HG02840 (cell line): ENCODE data around the gene FRAS1.

Experiments
- ATAC-seq: cut with Tn5 transposase; IDR thresholded peaks from one replicate; pipeline ENCODE4 v1.9.1; 2021; ENCODE audit warnings: mild to moderate bottlenecking, moderate library complexity, moderate number of reproducible peaks; ENCODE audit not compliant: unreplicated experiment, low FRiP score

Gene FRAS1

DNA sequence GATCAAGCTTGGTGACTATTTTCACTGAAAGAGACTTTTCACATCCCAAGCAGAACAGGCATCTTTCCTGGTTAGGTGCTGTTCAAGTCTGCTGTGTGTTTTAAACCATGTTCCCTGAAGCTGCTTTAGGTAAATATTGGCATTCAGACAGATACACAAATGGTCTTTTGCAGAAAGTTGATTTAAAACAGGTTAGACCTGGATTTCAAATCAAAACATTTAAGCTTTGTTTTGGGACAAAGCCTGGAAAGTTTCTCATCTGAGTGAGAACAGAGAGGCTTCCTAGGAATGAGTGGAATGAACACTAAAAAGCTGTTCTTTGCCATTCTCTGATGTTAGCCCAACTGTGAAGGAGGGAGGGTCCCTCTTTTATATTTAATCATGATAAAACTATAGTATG is 504.6 kb downstream of the FRAS1 start:
- no peak for ATAC-seq

DNA sequence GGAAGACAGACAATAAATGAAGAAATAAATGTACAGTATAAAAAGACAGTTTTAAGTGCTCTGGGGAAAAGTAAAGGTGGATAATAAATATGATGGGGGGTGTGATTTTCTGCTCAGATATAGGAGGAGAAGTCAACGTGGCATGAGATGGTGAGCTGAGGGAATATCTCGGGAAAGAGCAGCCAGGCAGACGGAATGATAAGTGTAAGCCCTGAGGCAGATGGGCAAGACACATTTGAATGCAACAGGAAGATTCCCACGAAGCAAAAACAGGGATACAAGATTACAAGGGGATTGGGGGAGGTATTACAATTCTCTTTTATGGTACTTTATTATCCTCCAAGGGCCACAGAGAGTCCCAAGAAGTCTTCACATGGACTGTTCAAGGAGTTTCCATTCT is 505.6 kb downstream of the FRAS1 start:
- ATAC-seq: no peak

DNA sequence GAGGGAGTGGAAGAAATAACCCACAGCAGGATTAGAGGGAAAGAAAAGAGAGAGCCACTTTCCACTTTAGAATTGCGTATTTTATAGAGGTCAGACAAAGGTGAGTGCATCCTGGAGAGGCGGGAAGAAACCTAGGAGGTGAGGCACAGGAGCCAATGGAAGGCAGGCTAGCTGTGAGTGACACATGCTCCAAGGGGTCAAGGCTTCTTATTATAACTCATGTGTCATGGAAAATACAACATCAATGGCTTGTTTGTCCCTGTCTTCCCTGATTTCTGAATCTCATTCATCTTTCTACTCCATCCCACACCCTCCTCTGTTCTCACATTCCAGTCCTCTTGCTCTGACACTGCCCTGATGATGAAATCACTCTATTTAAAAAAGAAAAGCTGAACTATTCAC is 508.8 kb downstream of the FRAS1 start:
- ATAC-seq: no peak

- ATAC-seq: peak; percentile 82
Measured at GRCh38 chr4:78566834-78567499, 509.8 kb downstream of the FRAS1 start.

GRCh38 chr4:78567500-78568060 is 510.5 kb downstream of the FRAS1 start:
- ATAC-seq: no peak

DNA sequence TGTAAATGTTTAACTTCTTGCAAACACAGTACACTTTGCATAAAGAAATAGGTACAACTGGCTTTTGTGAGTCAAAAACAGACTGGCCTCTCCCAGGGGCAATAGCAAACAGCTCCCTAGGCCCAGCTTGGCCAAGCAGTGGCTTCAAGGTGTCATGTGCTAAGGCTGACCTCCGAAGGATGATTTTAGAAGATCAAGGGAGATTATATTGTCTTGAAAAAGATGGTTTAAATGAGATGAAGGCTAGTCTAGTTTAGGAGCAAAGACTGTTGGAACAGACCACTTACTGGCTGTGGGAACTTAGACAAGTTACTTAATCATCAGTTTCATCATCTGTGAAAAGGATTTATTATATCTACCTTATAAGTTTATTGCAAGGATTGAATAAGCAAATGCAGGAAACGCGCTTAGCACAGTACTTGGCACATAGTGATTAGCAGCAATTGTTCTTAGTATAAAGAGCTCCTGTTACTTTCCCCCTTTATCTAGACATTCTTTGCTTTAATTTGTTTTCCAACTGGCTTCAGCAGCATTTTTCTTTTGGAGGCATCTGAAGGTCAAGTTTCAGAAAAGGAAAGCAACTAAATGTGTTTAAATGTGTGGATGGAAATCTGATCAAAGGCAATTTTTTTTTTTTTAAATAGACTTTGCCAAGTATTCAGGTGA is 511.6 kb downstream of the FRAS1 start:
- peak; percentile 60 for ATAC-seq

- ATAC-seq: no peak
Measured at GRCh38 chr4:78569306-78569821, 512.2 kb downstream of the FRAS1 start.

- no peak for ATAC-seq
Measured at GRCh38 chr4:78570117-78570516, 513.0 kb downstream of the FRAS1 start.

- ATAC-seq: no peak
Measured at GRCh38 chr4:78571804-78572203, 514.7 kb downstream of the FRAS1 start.

GRCh38 chr4:78578674-78579425 is 521.7 kb downstream of the FRAS1 start:
- ATAC-seq: no peak

GRCh38 chr4:78581618-78582017 is 524.5 kb downstream of the FRAS1 start:
- no peak for ATAC-seq

GRCh38 chr4:78584863-78585547 is 527.9 kb downstream of the FRAS1 start:
- ATAC-seq: no peak

GRCh38 chr4:78585633-78586032 is 528.5 kb downstream of the FRAS1 start:
- no peak for ATAC-seq

- no peak for ATAC-seq
Measured at GRCh38 chr4:78588894-78589545, 531.9 kb downstream of the FRAS1 start.

DNA sequence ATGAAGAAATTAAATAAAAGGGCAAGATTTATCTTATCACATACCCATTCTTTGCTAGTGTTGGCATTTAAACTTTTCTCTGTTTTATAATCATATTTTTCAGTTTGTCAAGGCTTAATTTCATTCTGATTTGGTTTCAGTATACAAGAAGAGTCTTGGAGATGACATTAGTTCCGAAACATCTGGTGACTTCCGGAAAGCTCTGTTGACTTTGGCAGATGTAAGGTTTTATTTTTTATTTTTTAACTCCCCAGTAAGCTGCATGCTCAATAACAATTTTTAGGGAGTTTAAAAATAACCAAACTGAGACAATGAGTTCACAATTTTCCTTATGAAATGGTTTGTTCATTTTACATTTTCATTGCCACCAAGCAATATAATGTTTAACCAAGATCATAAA is 534.3 kb downstream of the FRAS1 start:
- ATAC-seq: no peak

- peak; percentile 70 for ATAC-seq
Measured at GRCh38 chr4:78592088-78592783, 535.1 kb downstream of the FRAS1 start.
